Prostate gland (tissue), 2 donors: ENCODE measurements around the gene VAV3.

ENCODE experiments used
- POLR2A ChIP-seq: fragments of 450-650 bp; IDR thresholded peaks from one replicate; pipeline ENCODE4 v1.6.1; 2016; ENCODE audit warnings: antibody characterized with exemption, mild to moderate bottlenecking
- TF ChIP-seq, protein P1 (sequence below), 4 experiments: fragments of 200-600 bp in 2 of 4; fragments of 450-650 bp in 2 of 4; sonication (generic) in 2 of 4; IDR thresholded peaks; 1 replicate in 3 of 4; 2 replicates in 1 of 4; pipeline ENCODE4 v1.5.1; 2016 to 2019; ENCODE audit warnings: antibody characterized with exemption in 4 of 4, mild to moderate bottlenecking in 2 of 4, moderate library complexity in 2 of 4

DNA sequence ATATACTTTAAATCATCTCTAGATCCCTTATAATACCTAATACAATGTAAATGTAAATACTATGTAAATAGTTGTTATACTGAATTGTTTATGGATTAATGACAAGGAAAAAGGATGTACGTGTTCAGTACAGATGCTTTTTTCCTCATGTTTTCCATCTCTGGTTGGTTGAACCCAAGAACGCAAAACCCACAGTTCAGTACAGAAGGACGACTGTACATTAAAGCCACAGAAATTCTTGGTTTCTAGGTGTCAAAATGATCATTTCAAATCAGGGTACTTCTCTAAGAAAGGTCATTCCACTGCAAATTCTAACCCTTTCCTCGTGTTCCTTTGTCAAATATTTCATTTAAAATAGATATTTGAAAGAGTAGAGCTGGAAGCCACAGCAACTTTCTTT is 158.1 kb downstream of the VAV3 start:
- no peak for TF ChIP-seq POLR2A
- TF ChIP-seq, protein P1, sequence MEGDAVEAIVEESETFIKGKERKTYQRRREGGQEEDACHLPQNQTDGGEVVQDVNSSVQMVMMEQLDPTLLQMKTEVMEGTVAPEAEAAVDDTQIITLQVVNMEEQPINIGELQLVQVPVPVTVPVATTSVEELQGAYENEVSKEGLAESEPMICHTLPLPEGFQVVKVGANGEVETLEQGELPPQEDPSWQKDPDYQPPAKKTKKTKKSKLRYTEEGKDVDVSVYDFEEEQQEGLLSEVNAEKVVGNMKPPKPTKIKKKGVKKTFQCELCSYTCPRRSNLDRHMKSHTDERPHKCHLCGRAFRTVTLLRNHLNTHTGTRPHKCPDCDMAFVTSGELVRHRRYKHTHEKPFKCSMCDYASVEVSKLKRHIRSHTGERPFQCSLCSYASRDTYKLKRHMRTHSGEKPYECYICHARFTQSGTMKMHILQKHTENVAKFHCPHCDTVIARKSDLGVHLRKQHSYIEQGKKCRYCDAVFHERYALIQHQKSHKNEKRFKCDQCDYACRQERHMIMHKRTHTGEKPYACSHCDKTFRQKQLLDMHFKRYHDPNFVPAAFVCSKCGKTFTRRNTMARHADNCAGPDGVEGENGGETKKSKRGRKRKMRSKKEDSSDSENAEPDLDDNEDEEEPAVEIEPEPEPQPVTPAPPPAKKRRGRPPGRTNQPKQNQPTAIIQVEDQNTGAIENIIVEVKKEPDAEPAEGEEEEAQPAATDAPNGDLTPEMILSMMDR (IDR thresholded peaks at IDR 0.05), result no peak
